WI38 (cell line): Measurements from ENCODE around the gene KLHL29.

ENCODE experiments used
- H3K4me3 ChIP-seq: 2 replicates; pipeline ENCODE4 v1.5.1; 2011; ENCODE audit warnings: low read depth, mild to moderate bottlenecking, control low read depth, low read length
- TF ChIP-seq, protein P1 (sequence below): IDR thresholded peaks from 2 replicates; pipeline ENCODE4 v1.5.1; 2012; ENCODE audit warnings: low read depth, mild to moderate bottlenecking, control low read depth, low read length

The KLHL29 gene

DNA sequence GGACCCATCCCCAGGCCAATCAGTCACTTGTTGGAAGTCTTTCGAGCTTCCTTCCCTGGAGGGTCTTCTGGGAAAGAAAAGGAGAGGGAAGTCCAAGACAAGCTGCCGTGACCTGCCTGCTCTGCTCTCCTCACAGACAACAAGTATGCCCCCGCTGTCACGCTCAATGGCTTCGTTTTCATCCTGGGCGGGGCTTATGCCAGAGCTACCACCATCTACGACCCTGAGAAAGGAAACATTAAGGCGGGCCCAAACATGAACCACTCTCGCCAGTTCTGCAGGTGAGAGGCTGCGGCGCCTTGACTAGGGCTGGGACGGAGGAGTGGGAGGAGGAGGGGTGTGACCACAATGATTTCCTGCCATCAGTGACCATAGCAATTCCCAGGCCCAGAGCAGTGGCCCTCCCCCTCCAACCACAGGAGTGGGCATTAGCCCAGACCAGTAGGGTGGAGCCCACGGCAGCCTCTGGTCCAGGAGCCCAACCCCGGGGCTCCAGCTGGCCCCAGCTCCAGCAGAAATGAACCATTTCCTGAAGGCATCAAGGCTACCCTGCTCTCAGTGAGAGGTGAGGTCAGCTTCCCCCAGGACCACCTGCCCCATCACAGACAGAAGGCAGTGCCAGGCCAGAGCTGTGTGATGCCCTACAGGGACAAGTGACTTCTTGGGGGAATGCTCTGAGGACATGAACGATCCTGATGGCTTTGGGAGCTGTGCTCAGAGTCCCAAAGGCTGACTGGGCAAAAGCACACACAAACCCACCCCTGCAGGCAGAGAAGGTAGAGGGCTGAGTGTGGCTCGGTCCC, 318.8 kb downstream of the KLHL29 start:
- TF ChIP-seq, protein P1, sequence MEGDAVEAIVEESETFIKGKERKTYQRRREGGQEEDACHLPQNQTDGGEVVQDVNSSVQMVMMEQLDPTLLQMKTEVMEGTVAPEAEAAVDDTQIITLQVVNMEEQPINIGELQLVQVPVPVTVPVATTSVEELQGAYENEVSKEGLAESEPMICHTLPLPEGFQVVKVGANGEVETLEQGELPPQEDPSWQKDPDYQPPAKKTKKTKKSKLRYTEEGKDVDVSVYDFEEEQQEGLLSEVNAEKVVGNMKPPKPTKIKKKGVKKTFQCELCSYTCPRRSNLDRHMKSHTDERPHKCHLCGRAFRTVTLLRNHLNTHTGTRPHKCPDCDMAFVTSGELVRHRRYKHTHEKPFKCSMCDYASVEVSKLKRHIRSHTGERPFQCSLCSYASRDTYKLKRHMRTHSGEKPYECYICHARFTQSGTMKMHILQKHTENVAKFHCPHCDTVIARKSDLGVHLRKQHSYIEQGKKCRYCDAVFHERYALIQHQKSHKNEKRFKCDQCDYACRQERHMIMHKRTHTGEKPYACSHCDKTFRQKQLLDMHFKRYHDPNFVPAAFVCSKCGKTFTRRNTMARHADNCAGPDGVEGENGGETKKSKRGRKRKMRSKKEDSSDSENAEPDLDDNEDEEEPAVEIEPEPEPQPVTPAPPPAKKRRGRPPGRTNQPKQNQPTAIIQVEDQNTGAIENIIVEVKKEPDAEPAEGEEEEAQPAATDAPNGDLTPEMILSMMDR: no peak

DNA sequence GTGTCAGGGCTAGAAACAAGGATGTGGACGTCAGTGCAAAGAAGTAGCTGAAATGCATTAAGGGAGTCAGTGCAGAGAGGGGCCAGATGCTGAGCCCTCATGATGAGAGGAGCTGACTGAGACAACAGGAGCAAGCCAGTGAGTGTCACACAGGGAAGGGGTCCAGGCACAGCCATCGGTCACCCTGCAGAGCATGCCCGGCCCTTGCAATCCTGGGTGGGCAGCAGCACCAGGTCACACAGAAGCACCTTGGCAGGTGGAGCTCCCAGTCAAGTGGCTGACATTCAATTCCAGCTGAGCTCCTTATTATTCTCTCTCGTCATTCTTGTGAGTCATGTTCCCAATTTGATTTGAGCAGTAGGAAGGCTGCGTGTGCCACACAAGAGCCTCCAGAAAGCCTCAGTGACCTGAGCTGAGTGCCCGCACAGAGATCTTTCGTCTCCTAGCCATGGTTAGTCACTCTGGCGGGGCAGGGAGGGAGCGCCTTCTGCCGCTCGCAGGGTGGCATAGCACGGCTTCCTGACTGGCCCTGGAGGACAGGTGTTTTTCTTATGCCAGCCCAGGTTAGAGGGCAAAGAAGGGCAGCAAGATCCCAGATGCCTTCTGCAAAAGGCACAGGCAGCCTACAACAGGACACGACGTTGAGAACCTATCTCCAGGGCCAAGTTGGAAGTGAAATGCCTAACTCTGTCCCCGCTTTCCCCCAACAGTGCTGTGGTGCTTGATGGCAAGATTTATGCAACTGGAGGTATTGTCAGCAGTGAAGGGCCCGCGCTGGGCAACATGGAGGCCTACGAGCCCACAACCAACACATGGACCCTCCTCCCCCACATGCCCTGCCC, 321.0 kb downstream of the KLHL29 start:
- H3K4me3 ChIP-seq: no peak overlapping the region
- TF ChIP-seq, protein P1: no peak

More for the DNA sequence above, 318.8 kb downstream of the KLHL29 start:
- no peak overlapping the region for H3K4me3 ChIP-seq

DNA sequence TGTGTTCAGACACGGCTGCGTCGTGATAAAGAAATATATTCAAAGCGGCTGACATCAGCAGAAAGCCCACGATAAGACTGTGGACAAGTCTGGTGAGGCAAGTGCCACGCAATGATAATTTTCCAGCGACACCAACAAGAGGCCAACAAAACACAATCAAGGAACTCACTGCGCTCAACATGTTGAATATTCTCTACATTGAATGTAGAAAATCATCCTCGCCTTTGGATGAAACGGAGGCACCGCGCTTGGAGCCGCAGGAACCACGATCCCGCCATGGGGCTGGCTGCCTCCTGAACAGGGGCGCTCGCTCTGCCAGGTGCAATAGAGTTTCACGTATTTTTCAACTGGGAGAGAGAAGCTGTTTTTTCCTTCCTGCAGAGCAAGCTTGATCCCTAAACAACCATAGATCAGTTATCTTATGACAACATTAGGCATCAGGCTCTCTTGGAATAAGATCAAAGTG, 321.7 kb downstream of the KLHL29 start:
- TF ChIP-seq, protein P1: no peak
- H3K4me3 ChIP-seq: no peak overlapping the region

DNA sequence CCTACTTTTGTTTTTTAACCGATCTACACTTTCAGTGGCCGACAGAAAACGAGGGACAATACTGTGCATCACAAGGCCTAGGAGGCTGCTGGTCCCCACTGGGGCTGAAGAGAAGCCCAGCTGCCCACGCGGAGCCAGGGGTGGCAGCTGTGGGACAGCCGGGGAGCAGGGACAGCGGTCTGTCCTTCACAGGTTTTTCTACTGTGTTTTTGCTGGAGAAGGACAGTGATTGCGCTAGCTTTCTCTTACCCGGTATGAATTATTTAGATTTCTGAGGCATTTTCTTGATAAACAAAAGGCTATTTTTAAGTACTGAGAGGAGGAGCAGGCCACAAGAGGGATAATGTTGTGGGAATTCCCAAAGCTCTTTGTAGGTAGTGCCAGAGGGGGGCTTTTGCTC, 322.1 kb downstream of the KLHL29 start:
- TF ChIP-seq, protein P1: no peak

DNA sequence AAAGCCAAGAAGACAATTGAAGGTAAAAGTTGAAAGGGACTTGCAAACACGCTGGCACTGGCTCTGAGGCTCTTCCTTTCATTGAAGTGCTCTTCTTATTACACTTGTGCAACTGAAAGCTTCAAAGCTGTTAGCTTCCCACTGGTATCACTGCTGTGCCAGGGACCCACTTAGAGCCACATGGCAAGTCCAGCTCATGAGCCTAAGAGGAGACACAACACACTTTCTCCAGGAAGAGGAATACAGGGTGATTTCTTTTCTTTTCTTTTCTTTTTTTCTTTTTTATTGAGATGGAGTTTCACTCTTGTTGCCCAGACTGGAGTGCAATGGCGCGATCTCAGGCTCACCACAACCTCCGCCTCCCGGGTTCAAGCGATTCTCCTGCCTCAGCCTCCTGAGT, 323.8 kb downstream of the KLHL29 start:
- TF ChIP-seq, protein P1: no peak
- H3K4me3 ChIP-seq: no peak overlapping the region

More for the DNA sequence above, 322.1 kb downstream of the KLHL29 start:
- H3K4me3 ChIP-seq: no peak overlapping the region

DNA sequence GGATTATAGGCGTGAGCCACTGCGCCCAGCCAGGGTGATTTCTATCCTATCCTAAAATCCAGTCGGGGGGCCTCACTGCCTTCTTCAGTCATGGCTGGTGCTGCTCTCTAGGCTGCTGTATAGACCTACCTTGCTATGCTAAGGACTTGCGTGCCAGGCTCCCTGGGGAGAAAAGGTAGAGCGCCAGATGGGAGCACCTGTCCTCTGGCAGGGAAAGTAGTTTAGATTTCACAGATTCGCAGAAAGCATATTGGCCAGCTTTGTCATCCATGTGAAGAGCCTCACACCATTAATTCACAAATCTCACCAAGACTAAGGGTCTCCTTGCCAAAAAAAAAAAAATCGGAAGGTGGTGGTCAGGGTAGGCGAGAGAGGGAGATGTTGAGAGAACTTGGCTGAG, 324.3 kb downstream of the KLHL29 start:
- TF ChIP-seq, protein P1: no peak
- H3K4me3 ChIP-seq: no peak overlapping the region
